Activated CD4-positive, alpha-beta T cell treated with anti-CD3 and anti-CD28 coated beads, Interleukin-2, amount 50 U/mL, for 1 hour (primary cell): ENCODE data around the gene PRTG.
"Not testable (repeated sequence)": the region's sequence is repeated elsewhere in the genome, so short reads cannot be mapped to it uniquely, and the experiment has no call there.

Experiments
- DNase-seq: peaks from one replicate; pipeline ENCODE4 v3.0.0-alpha.2; 2020

Gene PRTG

GRCh38 chr15:55741833-55742497 lies 987 bp downstream of the PRTG start:
- DNase-seq = no peak

GRCh38 chr15:55740981-55741832 lies 1.7 kb downstream of the PRTG start:
- no peak for DNase-seq

- no peak for DNase-seq
Observed at GRCh38 chr15:55740359-55740878, 2.5 kb downstream of the PRTG start.

- DNase-seq = no peak
Observed at GRCh38 chr15:55739641-55740040, 3.3 kb downstream of the PRTG start.

GRCh38 chr15:55738715-55739114 lies 4.2 kb downstream of the PRTG start:
- DNase-seq = no peak

- no peak for DNase-seq
Observed at GRCh38 chr15:55737373-55737772, 5.6 kb downstream of the PRTG start.

GRCh38 chr15:55736756-55737155 lies 6.2 kb downstream of the PRTG start:
- DNase-seq = no peak

- no peak for DNase-seq
Observed at GRCh38 chr15:55734641-55735040, 8.3 kb downstream of the PRTG start.

- DNase-seq = not testable (repeated sequence)
Observed at GRCh38 chr15:55733461-55733860, 9.5 kb downstream of the PRTG start.

- no peak for DNase-seq
Observed at GRCh38 chr15:55721554-55722185, 21.3 kb downstream of the PRTG start.

GRCh38 chr15:55715355-55716076 lies 27.4 kb downstream of the PRTG start:
- no peak for DNase-seq

GRCh38 chr15:55714064-55714463 lies 28.9 kb downstream of the PRTG start:
- DNase-seq = no peak

GRCh38 chr15:55712363-55712762 lies 30.6 kb downstream of the PRTG start:
- DNase-seq = no peak

- no peak for DNase-seq
Observed at GRCh38 chr15:55710286-55710685, 32.7 kb downstream of the PRTG start.

GRCh38 chr15:55709458-55709857 lies 33.5 kb downstream of the PRTG start:
- DNase-seq = no peak

GRCh38 chr15:55708720-55709119 lies 34.2 kb downstream of the PRTG start:
- DNase-seq = no peak

GRCh38 chr15:55707951-55708350 lies 35.0 kb downstream of the PRTG start:
- no peak for DNase-seq

- DNase-seq = no peak
Observed at GRCh38 chr15:55707518-55707917, 35.4 kb downstream of the PRTG start.

- DNase-seq = no peak
Observed at GRCh38 chr15:55703873-55704301, 39.1 kb downstream of the PRTG start.

GRCh38 chr15:55700876-55701275 lies 42.1 kb downstream of the PRTG start:
- no peak for DNase-seq

GRCh38 chr15:55698653-55699052 lies 44.3 kb downstream of the PRTG start:
- DNase-seq = no peak

GRCh38 chr15:55696221-55696620 lies 46.7 kb downstream of the PRTG start:
- DNase-seq = no peak

- no peak for DNase-seq
Observed at GRCh38 chr15:55695432-55695831, 47.5 kb downstream of the PRTG start.
